Endothelial cell of umbilical vein (primary cell): ENCODE data around the gene KRTAP4-8. TPM values are rescaled to one million over a fixed set of nuclear protein-coding genes. Genes with fewer than 3 reads are reported as not detected.

Experiments
- BruUV-seq: library from RNA; stranded (reverse); fragments of 400-500 nt; replicated peaks from 2 replicates; lab custom pipeline; 2021; lab: Mats Ljungman, UMichigan
- CTCF ChIA-PET: fragments of 300-600, 350-600 bp; sonication (Branson Sonifier 250); formaldehyde crosslinking; loops from one replicate; lab custom pipeline; 2021; ENCODE audit warnings: antibody characterized with exemption, inconsistent platforms; lab: Charles Lee
- POLR2A ChIA-PET: fragments of 300-600, 350-600 bp; sonication (Branson Sonifier 250); formaldehyde crosslinking; loops from one replicate; lab custom pipeline; 2021; ENCODE audit warnings: antibody characterized with exemption, inconsistent platforms; lab: Charles Lee
- DNase-seq: peaks from one replicate; pipeline ENCODE4 v3.0.0-alpha.2; 2011; ENCODE audit warnings: low read depth, low spot score
- FAIRE-seq: peaks from 2 replicates; lab custom pipeline; 2011; peaks lifted over from hg19 to GRCh38; lab: Jason Lieb, UNC
- H2AFZ ChIP-seq: 2 replicates; pipeline ENCODE4 v1.6.0; 2012; ENCODE audit warnings: low read depth, low read length, control low read depth, inconsistent platforms
- H3K27ac ChIP-seq: 2 replicates; pipeline ENCODE4 v1.5.1; 2011; ENCODE audit warnings: low read depth, mild to moderate bottlenecking, control low read depth, low read length, moderate library complexity; ENCODE audit not compliant: insufficient read depth
- H3K27me3 ChIP-seq, 2 experiments: 2 replicates each; pipeline versions ENCODE4 v1.6.0 to v1.6.1; 2011; ENCODE audit warnings: low read length in 2 of 2, mixed read lengths in 1 of 2; ENCODE audit not compliant: control insufficient read depth in 2 of 2, insufficient read depth in 2 of 2
- H3K36me3 ChIP-seq, 2 experiments: 2 replicates in 1 of 2; 3 replicates in 1 of 2; pipeline ENCODE4 v1.5.1; 2011; ENCODE audit warnings: low read length in 2 of 2, mild to moderate bottlenecking in 1 of 2, moderate library complexity in 1 of 2; ENCODE audit not compliant: control insufficient read depth in 2 of 2, insufficient read depth in 2 of 2; ENCODE audit errors: extremely low read depth in 1 of 2
- H3K4me1 ChIP-seq: 3 replicates; pipeline ENCODE4 v1.5.1; 2011; ENCODE audit warnings: mild to moderate bottlenecking, low read length; ENCODE audit not compliant: control insufficient read depth, insufficient read depth; ENCODE audit errors: extremely low read depth
- H3K4me2 ChIP-seq: 2 replicates; pipeline ENCODE4 v1.6.1; 2011; ENCODE audit warnings: low read length, control low read depth, mixed read lengths; ENCODE audit not compliant: insufficient read depth
- H3K4me3 ChIP-seq, 3 experiments: fragments of 200-600 bp in 1 of 3; sonication (generic), shearing (Covaris generic) in 1 of 3; replicated peaks in 1 of 3; 2 replicates each; pipeline ENCODE4 v1.5.1; 2011 to 2016; ENCODE audit warnings: control low read depth in 3 of 3, low read length in 3 of 3, mild to moderate bottlenecking in 2 of 3, inconsistent platforms in 1 of 3, low read depth in 1 of 3, moderate library complexity in 1 of 3; ENCODE audit not compliant: insufficient read depth in 1 of 3
- H3K79me2 ChIP-seq: 2 replicates; pipeline ENCODE4 v1.6.0; 2012; ENCODE audit warnings: low read length, inconsistent platforms; ENCODE audit not compliant: control insufficient read depth, insufficient read depth
- H3K9ac ChIP-seq: replicated peaks from 2 replicates; pipeline ENCODE3; 2011; ENCODE audit warnings: low read length, control low read depth; ENCODE audit not compliant: insufficient read depth; ENCODE audit errors: extremely low read depth
- H3K9me1 ChIP-seq: replicated peaks from 3 replicates; pipeline ENCODE4 v1.6.0; 2011; ENCODE audit warnings: mild to moderate bottlenecking, low read length; ENCODE audit not compliant: control insufficient read depth, insufficient read depth; ENCODE audit errors: extremely low read depth
- H3K9me3 ChIP-seq: replicated peaks from 2 replicates; pipeline ENCODE4 v1.5.1; 2012; ENCODE audit warnings: low read length, inconsistent platforms; ENCODE audit not compliant: control insufficient read depth, insufficient read depth
- H4K20me1 ChIP-seq: replicated peaks from 2 replicates; pipeline ENCODE3; 2011; ENCODE audit warnings: mild to moderate bottlenecking, low read length; ENCODE audit not compliant: control insufficient read depth, insufficient read depth; ENCODE audit errors: extremely low read depth
- CTCF ChIP-seq, 2 donors: IDR thresholded peaks; 1 replicate in 1 of 2; 2 replicates in 1 of 2; pipeline ENCODE4 v1.5.1; 2011; ENCODE audit warnings: low read length in 2 of 2, mild to moderate bottlenecking in 2 of 2, moderate library complexity in 2 of 2, control low read depth in 1 of 2, inconsistent platforms in 1 of 2, low read depth in 1 of 2; ENCODE audit not compliant: insufficient read depth in 1 of 2; ENCODE audit errors: extremely low read depth in 1 of 2
- EZH2 ChIP-seq: IDR thresholded peaks from 2 replicates; pipeline ENCODE4 v1.6.1; 2012; ENCODE audit warnings: borderline replicate concordance, low read depth, mild to moderate bottlenecking, moderate library complexity, low read length, inconsistent platforms; ENCODE audit not compliant: severe bottlenecking
- FOS ChIP-seq: IDR thresholded peaks from 2 replicates; pipeline ENCODE4 v1.6.1; 2011; ENCODE audit warnings: mild to moderate bottlenecking, low read length, moderate library complexity, borderline replicate concordance; ENCODE audit not compliant: insufficient read depth
- GATA2 ChIP-seq: IDR thresholded peaks from 2 replicates; pipeline ENCODE4 v1.7.0; 2011; ENCODE audit warnings: low read depth, mild to moderate bottlenecking, moderate library complexity, mixed read lengths, low read length; ENCODE audit not compliant: insufficient read length, insufficient read depth
- JUN ChIP-seq: IDR thresholded peaks from 2 replicates; pipeline ENCODE4 v1.6.1; 2011; ENCODE audit warnings: borderline replicate concordance, low read depth; ENCODE audit not compliant: insufficient read length, insufficient read depth
- MAX ChIP-seq: IDR thresholded peaks from 2 replicates; pipeline ENCODE4 v1.6.1; 2011; ENCODE audit not compliant: insufficient read depth, insufficient read length
- MYC ChIP-seq: IDR thresholded peaks from one replicate; pipeline ENCODE4 v1.6.1; 2011; ENCODE audit warnings: mild to moderate bottlenecking, low read depth, low read length
- POLR2A ChIP-seq: IDR thresholded peaks from 2 replicates; pipeline ENCODE4 v1.6.1; 2012; ENCODE audit warnings: low read depth, mild to moderate bottlenecking, control low read depth, low read length
- POLR2AphosphoS5 ChIP-seq: IDR thresholded peaks from 2 replicates; pipeline ENCODE4 v1.6.1; 2012; ENCODE audit warnings: low read depth, mild to moderate bottlenecking, control low read depth, low read length, moderate library complexity; ENCODE audit not compliant: insufficient read depth
- dilution Hi-C: fragments of 300-500 bp; cut with MboI; formaldehyde crosslinking; loops from one replicate; pipeline ENCODE4 v1.15.0; 2019; ENCODE audit warnings: low sequenced_read_pairs; ENCODE audit not compliant: extremely low pct_ligation_motif_present
- intact Hi-C: fragments of 100-400 bp; cut with micrococcal nuclease; formaldehyde crosslinking; loops from one replicate; pipeline ENCODE4 v1.10.0; 2022
- polyA plus RNA-seq, 4 experiments: library from polyadenylated mRNA; depleted of rRNA in 3 of 4; stranded (reverse) in 3 of 4; unstranded in 1 of 4; fragments of >200 nt; gene quantifications; 2 replicates each; pipeline versions ENCODE4 v1.2.1 to v1.2.3, GENCODE V29; 2011 to 2012; ENCODE audit warnings: missing spikeins in 1 of 4
- total RNA-seq: library from RNA; stranded (reverse); gene quantifications from 2 replicates; pipeline ENCODE4 v1.2.3, GENCODE V29; 2021

The KRTAP4-8 gene
- total and polyA plus RNA-seq, 2 donors (not counting 3 experiments of a cell fraction or from before 2014, with no cell fraction given), result not detected

GRCh38 chr17:41073676-41074075 lies 24.3 kb downstream of the KRTAP4-8 start:
- POLR2A ChIA-PET, result no interaction called here
- no peak for DNase-seq

More at GRCh38 chr17:41073676-41074075, 24.3 kb downstream of the KRTAP4-8 start:
- Histone ChIP-seq H3K9me1 (no peaks in the 10 kb centered on the region), H3K9me3 (no peaks in the 10 kb centered on the region), H3K4me2 (no peak overlapping the region), H4K20me1 (no peaks in the 10 kb centered on the region), H3K79me2 (no peaks in the 10 kb centered on the region), H2AFZ (no peak overlapping the region), H3K27me3 (no peaks in the 10 kb centered on the region), H3K4me1 (no peaks in the 10 kb centered on the region), H3K27ac (no peak overlapping the region), H3K9ac (no peak overlapping the region), H3K4me3 (no peak overlapping the region), H3K36me3 (no peaks in the 10 kb centered on the region)
- dilution Hi-C loops (no loop called here), intact Hi-C loops (no loop called here)
- TF ChIP-seq POLR2A, result no peak
- no peak for TF ChIP-seq EZH2
- no peak for TF ChIP-seq JUN
- no peak for TF ChIP-seq CTCF (IDR thresholded peaks at IDR 0.05; ENCODE audit: extremely low read depth in 1 of 2, insufficient read depth in 1 of 2, low read depth in 1 of 2, low read length in 2 of 2)
- no peak for TF ChIP-seq GATA2
- TF ChIP-seq FOS, result no peak
- TF ChIP-seq POLR2AphosphoS5, result no peak
- no peak for TF ChIP-seq MAX
- no peak for TF ChIP-seq MYC
- BruUV-seq, result no TSS peak
- CTCF ChIA-PET, result no interaction called here
- FAIRE-seq, result no peak
